CD14-positive monocyte (primary cell): Measurements from ENCODE around the gene GSTM2. TPM values are rescaled to one million over a fixed set of nuclear protein-coding genes. Genes with fewer than 3 reads are reported as not detected.

Source experiments
- DNase-seq, 3 donors: peaks; one replicate each; pipeline ENCODE4 v3.0.0-alpha.2; 2011 to 2022
- H2AFZ ChIP-seq: 2 replicates; pipeline ENCODE4 v1.6.0; 2012; ENCODE audit warnings: mild to moderate bottlenecking, low read depth, low read length, inconsistent platforms; ENCODE audit not compliant: insufficient read depth, poor library complexity, severe bottlenecking
- H3K27ac ChIP-seq, 2 donors: 1 replicate in 1 of 2; 2 replicates in 1 of 2; pipeline ENCODE4 v1.5.1; 2012 to 2013; ENCODE audit warnings: low read length in 2 of 2, control low read depth in 1 of 2, inconsistent platforms in 1 of 2, low read depth in 1 of 2, mild to moderate bottlenecking in 1 of 2
- H3K27me3 ChIP-seq, 2 donors: one replicate each; pipeline versions ENCODE4 v1.6.0 to v1.6.1; 2011 to 2013; ENCODE audit warnings: low read length in 2 of 2; ENCODE audit not compliant: control insufficient read depth in 2 of 2, insufficient read depth in 2 of 2
- H3K36me3 ChIP-seq, 2 donors: replicated peaks in 1 of 2; 1 replicate in 1 of 2; 2 replicates in 1 of 2; pipeline versions ENCODE4 v1.5.1 to v1.6.1; 2012 to 2013; ENCODE audit warnings: low read length in 2 of 2, control low read depth in 1 of 2, inconsistent platforms in 1 of 2, mild to moderate bottlenecking in 1 of 2; ENCODE audit not compliant: insufficient read depth in 2 of 2, control insufficient read depth in 1 of 2
- H3K4me1 ChIP-seq, 2 donors: 1 replicate in 1 of 2; 2 replicates in 1 of 2; pipeline versions ENCODE4 v1.5.1 to v1.6.1; 2012 to 2013; ENCODE audit warnings: low read length in 2 of 2, control low read depth in 1 of 2, inconsistent platforms in 1 of 2, mild to moderate bottlenecking in 1 of 2, moderate library complexity in 1 of 2; ENCODE audit not compliant: insufficient read depth in 2 of 2, control insufficient read depth in 1 of 2
- H3K4me2 ChIP-seq: replicated peaks from 2 replicates; pipeline ENCODE3; 2012; ENCODE audit warnings: low read length, moderate library complexity, mild to moderate bottlenecking; ENCODE audit not compliant: poor library complexity, severe bottlenecking; ENCODE audit errors: extremely low read depth
- H3K4me3 ChIP-seq, 3 experiments: fragments of 200-600 bp in 1 of 3; sonication (generic) in 1 of 3; replicated peaks in 1 of 3; 1 replicate in 2 of 3; 2 replicates in 1 of 3; pipeline ENCODE4 v1.5.1; 2011 to 2013; ENCODE audit warnings: low read length in 3 of 3, mild to moderate bottlenecking in 3 of 3, control low read depth in 2 of 3, low read depth in 2 of 3, inconsistent platforms in 1 of 3, moderate library complexity in 1 of 3
- H3K79me2 ChIP-seq: 2 replicates; pipeline ENCODE4 v1.6.0; 2012; ENCODE audit warnings: mild to moderate bottlenecking, control low read depth, inconsistent platforms, low read length, moderate library complexity; ENCODE audit not compliant: insufficient read depth
- H3K9ac ChIP-seq: 2 replicates; pipeline ENCODE4 v1.6.0; 2017; ENCODE audit warnings: low read length, mild to moderate bottlenecking; ENCODE audit not compliant: insufficient read depth, poor library complexity, severe bottlenecking
- H3K9me3 ChIP-seq, 2 donors: replicated peaks in 1 of 2; 1 replicate in 1 of 2; 2 replicates in 1 of 2; pipeline versions ENCODE4 v1.5.1 to v1.6.1; 2012 to 2013; ENCODE audit warnings: low read length in 2 of 2, control low read depth in 1 of 2; ENCODE audit not compliant: control insufficient read depth in 1 of 2, insufficient read depth in 1 of 2
- H4K20me1 ChIP-seq: 2 replicates; pipeline ENCODE4 v1.6.0; 2012; ENCODE audit warnings: mild to moderate bottlenecking, low read length, control low read depth, moderate library complexity; ENCODE audit not compliant: insufficient read depth
- H3K27ac Mint-ChIP-seq, 7 donors: one replicate each; pipeline ENCODE4 v1.8.0; 2020; ENCODE audit warnings: mild to moderate bottlenecking in 7 of 7, mixed read lengths in 7 of 7, moderate library complexity in 6 of 7, inconsistent platforms in 2 of 7
- H3K27me3 Mint-ChIP-seq, 3 donors: one replicate each; pipeline ENCODE4 v1.8.0; 2021 to 2022; ENCODE audit warnings: low read depth in 3 of 3, mild to moderate bottlenecking in 3 of 3, mixed read lengths in 3 of 3, moderate library complexity in 3 of 3, inconsistent platforms in 1 of 3
- H3K36me3 Mint-ChIP-seq, 2 donors: one replicate each; pipeline ENCODE4 v1.8.0; 2020; ENCODE audit warnings: mixed read lengths in 2 of 2, inconsistent platforms in 1 of 2, mild to moderate bottlenecking in 1 of 2
- H3K4me1 Mint-ChIP-seq: one replicate; pipeline ENCODE4 v1.8.0; 2020; ENCODE audit warnings: mild to moderate bottlenecking, mixed read lengths
- H3K4me3 Mint-ChIP-seq, 2 donors: one replicate each; pipeline ENCODE4 v1.8.0; 2020; ENCODE audit warnings: mild to moderate bottlenecking in 2 of 2, mixed read lengths in 2 of 2, moderate library complexity in 1 of 2
- H3K9me3 Mint-ChIP-seq, 7 donors: one replicate each; pipeline ENCODE4 v1.8.0; 2020 to 2022; ENCODE audit warnings: mixed read lengths in 7 of 7, mild to moderate bottlenecking in 6 of 7, moderate library complexity in 6 of 7, inconsistent platforms in 2 of 7
- CTCF ChIP-seq: fragments of 200-600 bp; IDR thresholded peaks from one replicate; pipeline ENCODE4 v1.8.0; 2022; ENCODE audit warnings: antibody characterized with exemption, mild to moderate bottlenecking
- WGBS: methylation state at CpG from one replicate; pipeline ENCODE4 v1.1.5; 2013; ENCODE audit warnings: missing lambda C conversion rate; ENCODE audit not compliant: insufficient coverage; 5-methylcytosine and 5-hydroxymethylcytosine counted together
- intact Hi-C, 2 donors: fragments of 100-400 bp; cut with micrococcal nuclease; formaldehyde crosslinking; loops; one replicate each; pipeline versions ENCODE4 v1.15.0 to v1.15.1; 2023
- polyA plus RNA-seq, 3 donors: library from polyadenylated mRNA; depleted of rRNA in 1 of 3; unstranded in 2 of 3; stranded (reverse) in 1 of 3; fragments of 300-500 nt in 2 of 3; fragments of >200 nt in 1 of 3; fragmentation: Illumina TruSeq in 2 of 3; gene quantifications; 1 replicate in 2 of 3; 2 replicates in 1 of 3; pipeline ENCODE4 v1.2.3, GENCODE V29; 2012 to 2021

The GSTM2 gene
- polyA plus RNA-seq, 3 donors, result 1.5 to 12.0 (median 6.3) TPM

GRCh38 chr1:109657395-109657794 is 10.5 kb upstream of the GSTM2 start:
- Histone ChIP-seq H3K9me3 (no peaks in the 10 kb centered on the region), H3K4me3 (no peak overlapping the region), H4K20me1 (no peaks in the 10 kb centered on the region), H3K4me1 (peaks cover 42 to 50% of the 10 kb centered on the region in 2 donors), H2AFZ (no peak overlapping the region), H3K36me3 (peaks cover 0 to 3% of the 10 kb centered on the region in 2 donors), H3K9ac (no peak overlapping the region), H3K79me2 (no peaks in the 10 kb centered on the region), H3K4me2 (peak overlapping the region; percentile 80), H3K27me3 (no peaks in the 10 kb centered on the region), H3K27ac (no peak overlapping the region)
- 96% methylated on average over 4 of the region's 4 CpGs for WGBS
- TF ChIP-seq CTCF, result no peak
- no peak for DNase-seq
- Mint-ChIP-seq H3K4me1 (peaks cover 62% of the 10 kb centered on the region), H3K36me3 (peaks cover 6 to 11% of the 10 kb centered on the region in 2 donors), H3K9me3 (peaks cover 0 to 1% (median 0%) of the 10 kb centered on the region in 7 donors), H3K27ac (no peak overlapping the region), H3K4me3 (peak overlapping the region; percentile 48 to 55), H3K27me3 (peaks cover 1 to 15% (median 9%) of the 10 kb centered on the region in 3 donors)
- intact Hi-C loops, result no loop called here

- Mint-ChIP-seq H3K36me3 (peaks cover 6 to 11% of the 10 kb centered on the region in 2 donors), H3K4me1 (peaks cover 62% of the 10 kb centered on the region), H3K4me3 (no peak overlapping the region), H3K27ac (no peak overlapping the region), H3K9me3 (peaks cover 0 to 1% (median 0%) of the 10 kb centered on the region in 7 donors), H3K27me3 (peaks cover 1 to 15% (median 9%) of the 10 kb centered on the region in 3 donors)
- H2AFZ ChIP-seq, result no peak overlapping the region
- intact Hi-C loops, result no loop called here
- H3K9me3 ChIP-seq, result no peaks in the 10 kb centered on the region
- no peak for DNase-seq
- H3K79me2 ChIP-seq, result no peaks in the 10 kb centered on the region
- WGBS, result 83% methylated on average over 2 of the region's 7 CpGs
- no peak overlapping the region for H3K4me2 ChIP-seq
- peaks cover 0 to 3% of the 10 kb centered on the region in 2 donors for H3K36me3 ChIP-seq
- no peak overlapping the region for H3K9ac ChIP-seq
- no peaks in the 10 kb centered on the region for H3K27me3 ChIP-seq
- no peak overlapping the region for H3K27ac ChIP-seq
- TF ChIP-seq CTCF, result no peak
- peaks cover 42 to 50% of the 10 kb centered on the region in 2 donors for H3K4me1 ChIP-seq
- H4K20me1 ChIP-seq, result no peaks in the 10 kb centered on the region
- H3K4me3 ChIP-seq, result no peak overlapping the region
These were observed 9.9 kb upstream of the GSTM2 start for GRCh38 chr1:109657970-109658369.
